Keratinocyte (primary cell): ENCODE results near the gene CCNI. TPM values are rescaled to one million over a fixed set of nuclear protein-coding genes. Genes with fewer than 3 reads are reported as not detected.
"Not testable (repeated sequence)": the region's sequence is repeated elsewhere in the genome, so short reads cannot be mapped to it uniquely, and the experiment has no call there.

Source experiments
- DNase-seq: peaks from one replicate; pipeline ENCODE4 v3.0.0-alpha.2; 2011; ENCODE audit warnings: low read depth, missing footprints, low spot score
- FAIRE-seq: peaks from 2 replicates; lab custom pipeline; 2011; peaks lifted over from hg19 to GRCh38; lab: Jason Lieb, UNC
- H2AFZ ChIP-seq: 2 replicates; pipeline ENCODE4 v1.6.0; 2012; ENCODE audit warnings: low read length, control low read depth, inconsistent platforms; ENCODE audit not compliant: control insufficient read depth
- H3K27ac ChIP-seq: 2 replicates; pipeline ENCODE4 v1.5.1; 2011; ENCODE audit warnings: low read length; ENCODE audit not compliant: control insufficient read depth, insufficient read depth
- H3K27me3 ChIP-seq: 3 replicates; pipeline ENCODE4 v1.6.0; 2011; ENCODE audit warnings: low read length; ENCODE audit not compliant: control insufficient read depth, insufficient read depth; ENCODE audit errors: extremely low read depth
- H3K36me3 ChIP-seq, 2 experiments: 2 replicates in 1 of 2; 3 replicates in 1 of 2; pipeline ENCODE4 v1.5.1; 2011; ENCODE audit warnings: low read length in 2 of 2, mild to moderate bottlenecking in 1 of 2; ENCODE audit not compliant: control insufficient read depth in 2 of 2, insufficient read depth in 2 of 2; ENCODE audit errors: extremely low read depth in 1 of 2
- H3K4me1 ChIP-seq: 3 replicates; pipeline ENCODE4 v1.5.1; 2011; ENCODE audit warnings: low read length; ENCODE audit not compliant: control insufficient read depth, insufficient read depth; ENCODE audit errors: extremely low read depth
- H3K4me2 ChIP-seq: 3 replicates; pipeline ENCODE4 v1.6.0; 2011; ENCODE audit warnings: low read depth, low read length; ENCODE audit not compliant: control insufficient read depth, insufficient read depth; ENCODE audit errors: extremely low read depth
- H3K4me3 ChIP-seq, 3 experiments: fragments of 200-600 bp in 1 of 3; sonication (generic) in 1 of 3; 2 replicates in 2 of 3; 3 replicates in 1 of 3; pipeline ENCODE4 v1.5.1; 2011 to 2016; ENCODE audit warnings: low read length in 3 of 3, mild to moderate bottlenecking in 3 of 3, control low read depth in 2 of 3, inconsistent platforms in 1 of 3, low read depth in 1 of 3, mixed read lengths in 1 of 3, mixed run types in 1 of 3, moderate library complexity in 1 of 3; ENCODE audit not compliant: control insufficient read depth in 2 of 3, insufficient read depth in 2 of 3; ENCODE audit errors: extremely low read depth in 1 of 3
- H3K79me2 ChIP-seq: 2 replicates; pipeline ENCODE4 v1.6.0; 2012; ENCODE audit warnings: low read length; ENCODE audit not compliant: control insufficient read depth, insufficient read depth
- H3K9ac ChIP-seq: 3 replicates; pipeline ENCODE4 v1.6.0; 2011; ENCODE audit warnings: low read length; ENCODE audit not compliant: control insufficient read depth, insufficient read depth; ENCODE audit errors: extremely low read depth
- H3K9me1 ChIP-seq: 3 replicates; pipeline ENCODE4 v1.6.0; 2011; ENCODE audit warnings: low read length; ENCODE audit not compliant: control insufficient read depth, insufficient read depth; ENCODE audit errors: extremely low read depth
- H3K9me3 ChIP-seq: 2 replicates; pipeline ENCODE4 v1.5.1; 2012; ENCODE audit warnings: low read depth, low read length; ENCODE audit not compliant: control insufficient read depth
- H4K20me1 ChIP-seq: 3 replicates; pipeline ENCODE4 v1.6.0; 2011; ENCODE audit warnings: low read length; ENCODE audit not compliant: control insufficient read depth, insufficient read depth; ENCODE audit errors: extremely low read depth
- EZH2 ChIP-seq: IDR thresholded peaks from one replicate; pipeline ENCODE4 v1.6.1; 2012; ENCODE audit warnings: inconsistent platforms, mild to moderate bottlenecking, low read length, moderate library complexity
- dilution Hi-C: fragments of 300-500 bp; cut with MboI; formaldehyde crosslinking; loops from one replicate; pipeline ENCODE4 v1.7.0; 2020; ENCODE audit warnings: low sequenced_read_pairs; ENCODE audit not compliant: extremely low pct_ligation_motif_present
- polyA plus RNA-seq, 5 experiments: library from polyadenylated mRNA; depleted of rRNA in 3 of 5; stranded (reverse) in 3 of 5; stranded (forward) in 1 of 5; unstranded in 1 of 5; fragments of >200 nt; gene quantifications; 1 replicate in 1 of 5; 2 replicates in 3 of 5; 3 replicates in 1 of 5; pipeline versions ENCODE4 v1.2.1 to v1.2.3, GENCODE V29; 2011 to 2012; ENCODE audit warnings: missing spikeins in 2 of 5, low read depth in 1 of 5, low replicate concordance in 1 of 5
- TF ChIP-seq, protein P1 (sequence below), 3 experiments: IDR thresholded peaks in 1 of 3; conservative IDR thresholded peaks in 1 of 3; optimal IDR thresholded peaks in 1 of 3; 2 replicates in 2 of 3; 3 replicates in 1 of 3; pipeline versions ENCODE3 to v1.5.1; 2011; ENCODE audit warnings: low read length in 3 of 3, mild to moderate bottlenecking in 3 of 3, moderate library complexity in 2 of 3, control low read depth in 1 of 3, inconsistent platforms in 1 of 3; ENCODE audit not compliant: insufficient read depth in 2 of 3; ENCODE audit errors: extremely low read depth in 1 of 3

The CCNI gene
- polyA plus RNA-seq, 1 donor (not counting 4 experiments of a cell fraction or from before 2014, with no cell fraction given): 150 TPM

DNA sequence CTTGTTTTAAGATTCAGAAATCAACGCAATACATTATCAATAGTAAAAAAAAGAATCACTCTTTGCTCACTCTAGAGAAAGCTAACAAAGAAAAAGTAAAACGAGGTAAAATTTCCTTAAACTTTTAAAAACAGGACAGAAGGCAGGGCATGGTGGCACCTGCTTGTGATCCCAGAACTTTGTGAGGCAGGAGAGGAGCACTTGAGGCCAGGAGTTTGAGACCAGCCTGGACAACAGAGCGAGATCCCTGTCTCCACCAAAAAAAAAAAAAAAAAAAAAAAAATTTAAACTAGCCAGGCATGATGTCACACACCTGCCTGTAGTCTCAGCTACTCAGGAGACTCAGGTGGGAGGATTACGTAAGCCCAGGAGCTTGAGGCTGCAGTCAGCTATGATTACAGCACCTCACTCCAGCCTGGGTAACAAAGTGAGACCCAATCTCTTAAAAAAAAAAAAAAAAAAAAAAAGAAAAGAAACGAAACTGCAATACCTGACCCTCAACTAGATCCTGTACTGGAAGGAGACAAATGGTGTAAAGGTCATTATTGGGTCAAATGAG lies 3.5 kb downstream of the CCNI start:
- H3K4me3 ChIP-seq: peak overlapping the region; percentile 30 to 83 (median 82)

DNA sequence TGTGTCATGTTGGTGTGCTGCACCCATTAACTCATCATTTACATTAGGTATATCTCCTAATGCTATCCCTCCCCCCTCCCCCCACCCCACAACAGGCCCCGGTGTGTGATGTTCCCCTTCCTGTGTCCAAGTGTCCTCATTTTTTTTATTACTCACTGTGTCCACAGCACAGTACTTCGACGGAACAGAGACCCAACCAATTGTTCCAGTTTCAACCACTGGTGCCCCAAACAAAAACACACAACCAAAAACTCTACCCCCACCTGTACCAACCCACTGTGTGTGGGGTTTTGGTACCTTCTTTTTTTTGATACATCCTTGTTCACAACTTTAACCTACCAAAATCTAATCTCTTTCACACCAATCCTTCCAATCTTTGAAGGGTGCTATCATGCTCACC lies 6.3 kb downstream of the CCNI start:
- H3K36me3 ChIP-seq, H3K9ac ChIP-seq, DNase-seq, H3K27me3 ChIP-seq, FAIRE-seq, H3K4me2 ChIP-seq, H2AFZ ChIP-seq, H3K9me1 ChIP-seq, H3K4me3 ChIP-seq, H3K9me3 ChIP-seq, H3K27ac ChIP-seq, dilution Hi-C loops: not testable (repeated sequence)
- H3K79me2 ChIP-seq: peaks cover 96% of the 10 kb centered on the region
- peaks cover 30% of the 10 kb centered on the region for H4K20me1 ChIP-seq
- H3K4me1 ChIP-seq: peaks cover 15% of the 10 kb centered on the region

More for the DNA sequence above, 3.5 kb downstream of the CCNI start:
- FAIRE-seq (no peak), DNase-seq (peak; percentile 58)
- peaks cover 86% of the 10 kb centered on the region for H3K79me2 ChIP-seq
- TF ChIP-seq EZH2: no peak
- TF ChIP-seq, protein P1, sequence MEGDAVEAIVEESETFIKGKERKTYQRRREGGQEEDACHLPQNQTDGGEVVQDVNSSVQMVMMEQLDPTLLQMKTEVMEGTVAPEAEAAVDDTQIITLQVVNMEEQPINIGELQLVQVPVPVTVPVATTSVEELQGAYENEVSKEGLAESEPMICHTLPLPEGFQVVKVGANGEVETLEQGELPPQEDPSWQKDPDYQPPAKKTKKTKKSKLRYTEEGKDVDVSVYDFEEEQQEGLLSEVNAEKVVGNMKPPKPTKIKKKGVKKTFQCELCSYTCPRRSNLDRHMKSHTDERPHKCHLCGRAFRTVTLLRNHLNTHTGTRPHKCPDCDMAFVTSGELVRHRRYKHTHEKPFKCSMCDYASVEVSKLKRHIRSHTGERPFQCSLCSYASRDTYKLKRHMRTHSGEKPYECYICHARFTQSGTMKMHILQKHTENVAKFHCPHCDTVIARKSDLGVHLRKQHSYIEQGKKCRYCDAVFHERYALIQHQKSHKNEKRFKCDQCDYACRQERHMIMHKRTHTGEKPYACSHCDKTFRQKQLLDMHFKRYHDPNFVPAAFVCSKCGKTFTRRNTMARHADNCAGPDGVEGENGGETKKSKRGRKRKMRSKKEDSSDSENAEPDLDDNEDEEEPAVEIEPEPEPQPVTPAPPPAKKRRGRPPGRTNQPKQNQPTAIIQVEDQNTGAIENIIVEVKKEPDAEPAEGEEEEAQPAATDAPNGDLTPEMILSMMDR (optimal IDR thresholded peaks at IDR 0.05 in 1 of 3, IDR thresholded peaks at IDR 0.05 in 1 of 3, conservative IDR thresholded peaks at IDR 0.05 in 1 of 3; ENCODE audit: extremely low read depth in 1 of 3, insufficient read depth in 2 of 3, low read length in 3 of 3): no peak
- H3K9me1 ChIP-seq: no peaks in the 10 kb centered on the region
- no peaks in the 10 kb centered on the region for H3K9me3 ChIP-seq
- H3K27ac ChIP-seq: peak overlapping the region; percentile 57
- H3K9ac ChIP-seq: peak overlapping the region; percentile 43
- no peaks in the 10 kb centered on the region for H3K27me3 ChIP-seq
- H3K4me1 ChIP-seq: peaks cover 19% of the 10 kb centered on the region
- peaks cover 32% of the 10 kb centered on the region for H4K20me1 ChIP-seq
- dilution Hi-C loops: no loop called here
- peak overlapping the region; percentile 94 for H3K4me2 ChIP-seq
- no peak overlapping the region for H2AFZ ChIP-seq
- H3K36me3 ChIP-seq: peaks cover 0 to 1% of the 10 kb centered on the region in 2 experiments

GRCh38 chr4:77065382-77065781 lies 10.4 kb downstream of the CCNI start:
- H3K27ac ChIP-seq: no peak overlapping the region
- FAIRE-seq: no peak
- no peaks in the 10 kb centered on the region for H3K9me3 ChIP-seq
- H2AFZ ChIP-seq: no peak overlapping the region
- no peak overlapping the region for H3K9ac ChIP-seq
- DNase-seq: no peak
- no peaks in the 10 kb centered on the region for H3K9me1 ChIP-seq
- no peak overlapping the region for H3K4me3 ChIP-seq
- peaks cover 88% of the 10 kb centered on the region for H3K79me2 ChIP-seq
- dilution Hi-C loops: no loop called here
- no peaks in the 10 kb centered on the region for H3K27me3 ChIP-seq
- TF ChIP-seq, protein P1 (optimal IDR thresholded peaks at IDR 0.05 in 1 of 3, IDR thresholded peaks at IDR 0.05 in 1 of 3, conservative IDR thresholded peaks at IDR 0.05 in 1 of 3; ENCODE audit: extremely low read depth in 1 of 3, insufficient read depth in 2 of 3, low read length in 3 of 3): no peak
- TF ChIP-seq EZH2: no peak
- H3K4me2 ChIP-seq: no peak overlapping the region
- no peaks in the 10 kb centered on the region for H3K4me1 ChIP-seq
- peaks cover 6% of the 10 kb centered on the region for H4K20me1 ChIP-seq
- peaks cover 0 to 14% of the 10 kb centered on the region in 2 experiments for H3K36me3 ChIP-seq
